PC-9 (cell line): ENCODE results near the gene SBF2. TPM values are rescaled to one million over a fixed set of nuclear protein-coding genes. Genes with fewer than 3 reads are reported as not detected.

Experiments used
- BruUV-seq: library from RNA; stranded (reverse); fragments of 400-500 nt; replicated peaks from 2 replicates; lab custom pipeline; 2021; lab: Mats Ljungman, UMichigan
- CTCF ChIA-PET: fragments of 300-600 bp; sonication (Branson Sonifier 250); formaldehyde crosslinking; loops from one replicate; lab custom pipeline; 2022; ENCODE audit warnings: antibody characterized with exemption; lab: Charles Lee
- POLR2A ChIA-PET: fragments of 300-600 bp; sonication (Branson Sonifier 250); formaldehyde crosslinking; loops from one replicate; lab custom pipeline; 2022; ENCODE audit warnings: antibody characterized with exemption; ENCODE audit not compliant: unreplicated experiment; lab: Charles Lee
- DNase-seq, 2 experiments: peaks; one replicate each; pipeline versions ENCODE4 v3.0.0 to v3.0.0-alpha.2; 2015 to 2022; ENCODE audit warnings: mixed read lengths in 1 of 2
- H2AFZ ChIP-seq: fragments of 200-600 bp; sonication (generic); 2 replicates; pipeline ENCODE4 v1.8.1; 2017; ENCODE audit warnings: antibody characterized with exemption
- H3F3A ChIP-seq: fragments of 200-600 bp; sonication (generic); 2 replicates; pipeline ENCODE4 v1.8.1; 2017; ENCODE audit warnings: antibody characterized with exemption, mild to moderate bottlenecking, low read depth; ENCODE audit not compliant: insufficient read depth
- H3K27ac ChIP-seq: fragments of 200-600 bp; sonication (generic); 2 replicates; pipeline ENCODE4 v1.6.1; 2016; ENCODE audit warnings: mixed run types
- H3K27me3 ChIP-seq: fragments of 200-600 bp; sonication (generic); 2 replicates; pipeline ENCODE4 v1.6.1; 2016; ENCODE audit warnings: low read depth, mixed run types; ENCODE audit not compliant: insufficient read depth
- H3K36me3 ChIP-seq: fragments of 200-600 bp; sonication (generic); 2 replicates; pipeline ENCODE4 v1.6.1; 2016; ENCODE audit warnings: low read depth, mixed run types
- H3K4me1 ChIP-seq: fragments of 200-600 bp; sonication (generic); replicated peaks from 2 replicates; pipeline ENCODE4 v1.6.1; 2016; ENCODE audit warnings: mixed run types; ENCODE audit not compliant: insufficient read depth
- H3K4me2 ChIP-seq: fragments of 200-600 bp; sonication (generic); 2 replicates; pipeline ENCODE4 v1.6.1; 2017; ENCODE audit warnings: mixed run types
- H3K4me3 ChIP-seq: fragments of 200-600 bp; sonication (generic); 2 replicates; pipeline ENCODE4 v1.6.1; 2016; ENCODE audit warnings: mixed run types
- H3K79me2 ChIP-seq: fragments of 200-600 bp; sonication (generic); 2 replicates; pipeline ENCODE4 v1.6.1; 2017; ENCODE audit warnings: low read depth, mixed run types
- H3K9me2 ChIP-seq: fragments of 200-600 bp; sonication (generic); 2 replicates; pipeline ENCODE4 v1.8.1; 2017; ENCODE audit warnings: mild to moderate bottlenecking; ENCODE audit not compliant: insufficient read depth
- H3K9me3 ChIP-seq: fragments of 200-600 bp; sonication (generic); 2 replicates; pipeline ENCODE4 v1.8.1; 2016; ENCODE audit warnings: low read depth; ENCODE audit not compliant: insufficient read depth
- H4K20me1 ChIP-seq: fragments of 200-600 bp; sonication (generic); 2 replicates; pipeline ENCODE4 v1.8.1; 2017; ENCODE audit not compliant: insufficient read depth
- CTCF ChIP-seq: fragments of 200-600 bp; sonication (generic); conservative IDR thresholded peaks from 2 replicates; pipeline ENCODE4 v1.6.1; 2017; ENCODE audit warnings: mixed run types, antibody characterized with exemption, mild to moderate bottlenecking, moderate library complexity
- EZH2 ChIP-seq: fragments of 200-600 bp; sonication (generic); IDR thresholded peaks from 2 replicates; pipeline ENCODE4 v1.8.0; 2017; ENCODE audit warnings: antibody characterized with exemption, low read depth
- intact Hi-C: fragments of 100-400 bp; cut with micrococcal nuclease; formaldehyde crosslinking; loops from one replicate; pipeline ENCODE4 v1.10.0; 2022; ENCODE audit not compliant: unreplicated experiment
- total RNA-seq: library from RNA; stranded (reverse); gene quantifications from 2 replicates; pipeline ENCODE4 v1.2.3, GENCODE V29; 2021

SBF2 gene
- total RNA-seq, 1 experiment from 2014 or later: 18.6 TPM

GRCh38 chr11:10144954-10145353, 149.1 kb downstream of the SBF2 start:
- Histone ChIP-seq H3K9me3 (no peaks in the 10 kb centered on the region), H3K4me2 (no peak overlapping the region), H4K20me1 (no peaks in the 10 kb centered on the region), H2AFZ (no peak overlapping the region), H3K4me1 (0 out of 2 replicates have a peak, but pooled peaks cover 4% of the 10 kb centered on the region), H3K27me3 (no peaks in the 10 kb centered on the region), H3K36me3 (no peaks in the 10 kb centered on the region), H3K9me2 (no peaks in the 10 kb centered on the region), H3F3A (no peaks in the 10 kb centered on the region), H3K27ac (no peak overlapping the region), H3K79me2 (no peaks in the 10 kb centered on the region), H3K4me3 (no peak overlapping the region)
- no peak for TF ChIP-seq CTCF
- no peak for TF ChIP-seq EZH2
- no TSS peak for BruUV-seq
- intact Hi-C loops: no loop called here
- ChIA-PET CTCF (no interaction called here), POLR2A (no interaction called here)
- DNase-seq: no peak

- no peak overlapping the region; the same call in 1 of the 2 replicates for H3K27ac ChIP-seq
- BruUV-seq: no TSS peak
- no peaks in the 10 kb centered on the region for H4K20me1 ChIP-seq
- no peak overlapping the region for H3K4me3 ChIP-seq
- no peak overlapping the region for H3K4me2 ChIP-seq
- H3K4me1 ChIP-seq: 0 out of 2 replicates have a peak, but pooled peaks cover 6% of the 10 kb centered on the region
- POLR2A ChIA-PET: interaction anchor here (0.6 to 0.9 kb wide), 3 partner anchors 41 to 574 kb away, joined by 3 to 5 read pairs (median 4); no protein-coding TSS in a partner anchor
- H3K9me3 ChIP-seq: no peaks in the 10 kb centered on the region
- DNase-seq: peak; percentile 19 to 65
- intact Hi-C loops: no loop called here
- no peaks in the 10 kb centered on the region for H3K9me2 ChIP-seq
- no peaks in the 10 kb centered on the region for H3K27me3 ChIP-seq
- H3K79me2 ChIP-seq: no peaks in the 10 kb centered on the region
- no peaks in the 10 kb centered on the region for H3F3A ChIP-seq
- no peaks in the 10 kb centered on the region for H3K36me3 ChIP-seq
- CTCF ChIA-PET: no interaction called here
- no peak overlapping the region for H2AFZ ChIP-seq
- TF ChIP-seq CTCF (no peak), EZH2 (no peak)
These were observed 154.4 kb downstream of the SBF2 start for GRCh38 chr11:10139656-10140055.

GRCh38 chr11:10139143-10139542, 154.9 kb downstream of the SBF2 start:
- H3K36me3 ChIP-seq: no peaks in the 10 kb centered on the region
- H3F3A ChIP-seq: no peaks in the 10 kb centered on the region
- H3K4me3 ChIP-seq: no peak overlapping the region
- no TSS peak for BruUV-seq
- no peaks in the 10 kb centered on the region for H4K20me1 ChIP-seq
- no peaks in the 10 kb centered on the region for H3K79me2 ChIP-seq
- POLR2A ChIA-PET: interaction anchor here (0.6 to 0.9 kb wide), 2 partner anchors 42 to 155 kb away, joined by 3 to 5 read pairs; no protein-coding TSS in a partner anchor
- no peak overlapping the region for H2AFZ ChIP-seq
- H3K4me2 ChIP-seq: no peak overlapping the region
- H3K27ac ChIP-seq: no peak overlapping the region
- H3K4me1 ChIP-seq: 0 out of 2 replicates have a peak, but pooled peaks cover 6% of the 10 kb centered on the region
- no peaks in the 10 kb centered on the region for H3K9me2 ChIP-seq
- no peaks in the 10 kb centered on the region for H3K27me3 ChIP-seq
- no peak for TF ChIP-seq CTCF
- TF ChIP-seq EZH2: no peak
- intact Hi-C loops: no loop called here
- DNase-seq: no peak
- no peaks in the 10 kb centered on the region for H3K9me3 ChIP-seq
- CTCF ChIA-PET: no interaction called here
